HG02852 (cell line): Measurements from ENCODE around the gene PATL2.
"Not testable (repeated sequence)": the region's sequence is repeated elsewhere in the genome, so short reads cannot be mapped to it uniquely, and the experiment has no call there.

ENCODE experiments used
- ATAC-seq: cut with Tn5 transposase; IDR thresholded peaks from one replicate; pipeline ENCODE4 v1.9.1; 2021; ENCODE audit warnings: mild to moderate bottlenecking, moderate library complexity; ENCODE audit not compliant: unreplicated experiment

PATL2 gene

DNA sequence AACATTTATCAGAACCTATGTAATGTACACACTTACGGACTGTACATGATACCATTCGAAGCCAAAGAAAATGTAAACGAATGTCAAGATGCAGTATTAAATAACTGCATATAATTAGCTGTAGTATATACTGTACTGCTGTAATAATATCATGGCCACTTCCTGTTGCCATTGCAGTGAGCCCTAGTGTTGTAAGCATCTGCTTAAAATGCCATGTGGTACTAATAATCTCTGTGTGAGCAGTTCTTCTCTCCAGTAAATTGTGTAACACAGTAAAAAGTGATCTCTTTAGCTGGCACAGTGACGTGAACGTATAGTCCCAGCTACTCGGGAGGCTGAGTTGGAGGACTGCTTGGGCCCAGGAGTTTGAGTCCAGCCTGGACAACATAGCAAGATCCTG lies 56.3 kb downstream of the PATL2 start:
- ATAC-seq, result no peak

- ATAC-seq, result no peak
Observed at GRCh38 chr15:44647637-44648036, 63.5 kb downstream of the PATL2 start.

- ATAC-seq, result no peak
Observed at GRCh38 chr15:44647036-44647435, 64.1 kb downstream of the PATL2 start.

- ATAC-seq, result no peak
Observed at GRCh38 chr15:44646460-44646859, 64.7 kb downstream of the PATL2 start.

- ATAC-seq, result no peak
Observed at GRCh38 chr15:44641651-44642050, 69.5 kb downstream of the PATL2 start.

GRCh38 chr15:44636976-44637375 lies 74.1 kb downstream of the PATL2 start:
- ATAC-seq, result no peak

GRCh38 chr15:44633603-44634002 lies 77.5 kb downstream of the PATL2 start:
- ATAC-seq, result no peak

GRCh38 chr15:44625286-44625685 lies 85.8 kb downstream of the PATL2 start:
- not testable (repeated sequence) for ATAC-seq

- ATAC-seq, result no peak
Observed at GRCh38 chr15:44623178-44623577, 87.9 kb downstream of the PATL2 start.

DNA sequence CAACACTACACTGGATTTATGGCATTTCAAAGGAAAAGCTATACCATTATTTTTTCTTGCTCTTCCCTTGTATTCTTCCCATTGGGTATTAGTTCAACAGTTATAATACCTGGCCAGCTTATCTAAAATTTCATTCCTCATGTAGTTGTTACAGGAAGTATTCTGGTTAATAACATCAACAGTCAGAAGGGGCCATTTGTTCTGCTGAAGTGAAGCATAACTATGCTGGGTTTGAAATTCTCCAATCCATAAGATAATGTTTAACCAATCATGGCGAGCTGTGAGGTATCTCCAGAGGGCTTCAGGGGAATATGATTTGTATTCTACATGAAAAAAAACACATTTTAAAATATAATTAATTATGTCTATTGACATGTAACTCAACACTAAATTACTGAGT lies 91.0 kb downstream of the PATL2 start:
- no peak for ATAC-seq

DNA sequence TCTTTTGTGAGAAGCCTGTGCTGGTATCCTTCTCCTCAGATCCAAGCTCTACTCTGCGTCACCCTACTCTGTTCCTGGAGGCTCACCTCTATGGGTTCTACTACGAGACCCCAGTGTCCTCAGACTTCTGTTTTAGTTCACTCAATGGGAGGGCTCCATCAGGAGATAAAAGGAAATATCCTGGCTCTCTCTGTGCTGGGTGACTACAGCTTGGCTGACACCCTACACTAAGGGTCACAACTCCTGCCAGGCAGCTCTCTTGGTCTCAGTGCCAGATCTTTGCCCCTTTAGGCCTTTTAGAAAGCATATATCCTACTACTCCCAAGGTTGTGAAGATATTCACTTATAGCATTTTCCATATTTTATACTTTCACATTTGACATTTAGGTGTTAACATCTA lies 94.1 kb downstream of the PATL2 start:
- ATAC-seq, result no peak
